HG02759 (cell line): Measurements from ENCODE around the gene UNC5A.

ENCODE experiments used
- ATAC-seq: cut with Tn5 transposase; IDR thresholded peaks from one replicate; pipeline ENCODE4 v1.9.1; 2021; ENCODE audit warnings: mild to moderate bottlenecking, moderate library complexity; ENCODE audit not compliant: unreplicated experiment

The UNC5A gene

GRCh38 chr5:176877793-176878331, 67.5 kb downstream of the UNC5A start:
- ATAC-seq = no peak

- no peak for ATAC-seq
Observed at GRCh38 chr5:176878463-176878862, 68.1 kb downstream of the UNC5A start.

GRCh38 chr5:176878906-176879662, 68.7 kb downstream of the UNC5A start:
- ATAC-seq = no peak

- ATAC-seq = no peak
Observed at GRCh38 chr5:176879663-176880361, 69.5 kb downstream of the UNC5A start.

- ATAC-seq = no peak
Observed at GRCh38 chr5:176880366-176881020, 70.1 kb downstream of the UNC5A start.

GRCh38 chr5:176881021-176881749, 70.8 kb downstream of the UNC5A start:
- no peak for ATAC-seq

- no peak for ATAC-seq
Observed at GRCh38 chr5:176881816-176882566, 71.6 kb downstream of the UNC5A start.

GRCh38 chr5:176882567-176882903, 72.2 kb downstream of the UNC5A start:
- no peak for ATAC-seq

- ATAC-seq = no peak
Observed at GRCh38 chr5:176883700-176884570, 73.6 kb downstream of the UNC5A start.

GRCh38 chr5:176884571-176884890, 74.2 kb downstream of the UNC5A start:
- ATAC-seq = no peak

- ATAC-seq = no peak
Observed at GRCh38 chr5:176886336-176887251, 76.2 kb downstream of the UNC5A start.

- ATAC-seq = no peak
Observed at GRCh38 chr5:176887252-176887849, 77.0 kb downstream of the UNC5A start.

GRCh38 chr5:176888016-176888864, 77.9 kb downstream of the UNC5A start:
- no peak for ATAC-seq

GRCh38 chr5:176888865-176889165, 78.5 kb downstream of the UNC5A start:
- no peak for ATAC-seq

GRCh38 chr5:176889321-176890280, 79.2 kb downstream of the UNC5A start:
- no peak for ATAC-seq
